Astrocyte (in vitro differentiated cells and primary cell): Measurements from ENCODE around the gene ANKRD63. TPM values are rescaled to one million over a fixed set of nuclear protein-coding genes. Genes with fewer than 3 reads are reported as not detected.
A peak's percentile ranks its signal among the peaks of the same experiment; 100 is the strongest.

Source experiments
- DNase-seq: peaks from one replicate; pipeline ENCODE4 v3.0.0-alpha.2; 2010; ENCODE audit warnings: low read depth
- FAIRE-seq: peaks from 2 replicates; lab custom pipeline; 2011; peaks lifted over from hg19 to GRCh38; lab: Jason Lieb, UNC
- H2AFZ ChIP-seq: 2 replicates; pipeline ENCODE4 v1.6.0; 2012; ENCODE audit warnings: low read depth, low read length, inconsistent platforms
- H3K27ac ChIP-seq: 2 replicates; pipeline ENCODE4 v1.5.1; 2011; ENCODE audit warnings: low read depth, low read length, inconsistent platforms
- H3K27me3 ChIP-seq: 2 replicates; pipeline ENCODE4 v1.6.0; 2011; ENCODE audit warnings: low read length, inconsistent platforms; ENCODE audit not compliant: insufficient read depth
- H3K36me3 ChIP-seq: 2 replicates; pipeline ENCODE4 v1.5.1; 2011; ENCODE audit warnings: low read length, inconsistent platforms; ENCODE audit not compliant: insufficient read depth
- H3K4me1 ChIP-seq: 2 replicates; pipeline ENCODE4 v1.5.1; 2011; ENCODE audit warnings: low read length, inconsistent platforms; ENCODE audit not compliant: insufficient read depth
- H3K4me2 ChIP-seq: 2 replicates; pipeline ENCODE4 v1.6.0; 2012; ENCODE audit warnings: low read length, inconsistent platforms
- H3K4me3 ChIP-seq: 2 replicates; pipeline ENCODE4 v1.5.1; 2011; ENCODE audit warnings: low read depth, mild to moderate bottlenecking, low read length, inconsistent platforms; ENCODE audit not compliant: insufficient read depth
- H3K79me2 ChIP-seq: 2 replicates; pipeline ENCODE4 v1.6.0; 2012; ENCODE audit warnings: mild to moderate bottlenecking, low read length, inconsistent platforms; ENCODE audit not compliant: insufficient read depth
- H3K9ac ChIP-seq: 2 replicates; pipeline ENCODE4 v1.6.0; 2012; ENCODE audit warnings: mild to moderate bottlenecking, low read length, inconsistent platforms
- H3K9me3 ChIP-seq: 2 replicates; pipeline ENCODE4 v1.5.1; 2012; ENCODE audit warnings: low read depth, mild to moderate bottlenecking, low read length, inconsistent platforms; ENCODE audit not compliant: insufficient read depth
- H4K20me1 ChIP-seq: 2 replicates; pipeline ENCODE4 v1.6.0; 2012; ENCODE audit warnings: low read length, inconsistent platforms; ENCODE audit not compliant: insufficient read depth
- H3K27ac Mint-ChIP-seq: one replicate; pipeline ENCODE4 v1.8.0; 2021; ENCODE audit warnings: mild to moderate bottlenecking, mixed read lengths; ENCODE audit not compliant: unreplicated experiment
- H3K27me3 Mint-ChIP-seq: one replicate; pipeline ENCODE4 v1.8.0; 2021; ENCODE audit warnings: low read depth, mixed read lengths; ENCODE audit not compliant: unreplicated experiment
- H3K36me3 Mint-ChIP-seq: one replicate; pipeline ENCODE4 v1.8.0; 2021; ENCODE audit warnings: low read depth, mixed read lengths; ENCODE audit not compliant: unreplicated experiment
- H3K4me1 Mint-ChIP-seq: one replicate; pipeline ENCODE4 v1.8.0; 2021; ENCODE audit warnings: low read depth, mixed read lengths; ENCODE audit not compliant: unreplicated experiment
- H3K4me3 Mint-ChIP-seq: one replicate; pipeline ENCODE4 v1.8.0; 2021; ENCODE audit warnings: mild to moderate bottlenecking, moderate library complexity, mixed read lengths; ENCODE audit not compliant: unreplicated experiment
- H3K9me3 Mint-ChIP-seq: one replicate; pipeline ENCODE4 v1.8.0; 2021; ENCODE audit warnings: mild to moderate bottlenecking, mixed read lengths; ENCODE audit not compliant: unreplicated experiment
- EZH2 ChIP-seq: IDR thresholded peaks from 2 replicates; pipeline ENCODE4 v1.6.1; 2012; ENCODE audit warnings: mild to moderate bottlenecking, low read length, inconsistent platforms; ENCODE audit not compliant: insufficient read depth
- total RNA-seq: library from RNA; stranded (reverse); gene quantifications from 2 replicates; pipeline ENCODE4 v1.2.1, GENCODE V29; 2021
- TF ChIP-seq, protein P1 (sequence below): IDR thresholded peaks from 2 replicates; pipeline ENCODE4 v1.5.1; 2011; ENCODE audit warnings: low read depth, mild to moderate bottlenecking, inconsistent platforms, low read length, moderate library complexity; ENCODE audit not compliant: insufficient read depth

The ANKRD63 gene
- total RNA-seq, 1 donor from 2014 or later: not detected

- H3K27me3 Mint-ChIP-seq: peaks cover 56% of the 10 kb centered on the region
- DNase-seq (peak; percentile 50), FAIRE-seq (no peak)
- TF ChIP-seq EZH2: no peak
- TF ChIP-seq, protein P1, sequence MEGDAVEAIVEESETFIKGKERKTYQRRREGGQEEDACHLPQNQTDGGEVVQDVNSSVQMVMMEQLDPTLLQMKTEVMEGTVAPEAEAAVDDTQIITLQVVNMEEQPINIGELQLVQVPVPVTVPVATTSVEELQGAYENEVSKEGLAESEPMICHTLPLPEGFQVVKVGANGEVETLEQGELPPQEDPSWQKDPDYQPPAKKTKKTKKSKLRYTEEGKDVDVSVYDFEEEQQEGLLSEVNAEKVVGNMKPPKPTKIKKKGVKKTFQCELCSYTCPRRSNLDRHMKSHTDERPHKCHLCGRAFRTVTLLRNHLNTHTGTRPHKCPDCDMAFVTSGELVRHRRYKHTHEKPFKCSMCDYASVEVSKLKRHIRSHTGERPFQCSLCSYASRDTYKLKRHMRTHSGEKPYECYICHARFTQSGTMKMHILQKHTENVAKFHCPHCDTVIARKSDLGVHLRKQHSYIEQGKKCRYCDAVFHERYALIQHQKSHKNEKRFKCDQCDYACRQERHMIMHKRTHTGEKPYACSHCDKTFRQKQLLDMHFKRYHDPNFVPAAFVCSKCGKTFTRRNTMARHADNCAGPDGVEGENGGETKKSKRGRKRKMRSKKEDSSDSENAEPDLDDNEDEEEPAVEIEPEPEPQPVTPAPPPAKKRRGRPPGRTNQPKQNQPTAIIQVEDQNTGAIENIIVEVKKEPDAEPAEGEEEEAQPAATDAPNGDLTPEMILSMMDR: no peak
- Histone ChIP-seq H3K27me3 (peaks cover 31% of the 10 kb centered on the region), H3K79me2 (no peaks in the 10 kb centered on the region), H3K4me1 (peaks cover 22% of the 10 kb centered on the region), H3K27ac (no peak overlapping the region), H4K20me1 (no peaks in the 10 kb centered on the region), H3K4me2 (peak overlapping the region; percentile 6), H3K36me3 (no peaks in the 10 kb centered on the region), H3K9ac (no peak overlapping the region), H2AFZ (no peak overlapping the region), H3K4me3 (no peak overlapping the region), H3K9me3 (no peaks in the 10 kb centered on the region)
- no peak overlapping the region for H3K4me3 Mint-ChIP-seq
- no peak overlapping the region for H3K27ac Mint-ChIP-seq
- H3K36me3 Mint-ChIP-seq: peaks cover 3% of the 10 kb centered on the region
- H3K9me3 Mint-ChIP-seq: peaks cover 1% of the 10 kb centered on the region
- peaks cover 19% of the 10 kb centered on the region for H3K4me1 Mint-ChIP-seq
Measured at GRCh38 chr15:40249477-40250303, 33.2 kb downstream of the ANKRD63 start.

- Histone ChIP-seq H3K9ac (no peak overlapping the region), H2AFZ (no peak overlapping the region), H3K27ac (no peak overlapping the region), H3K4me2 (no peak overlapping the region), H3K79me2 (no peaks in the 10 kb centered on the region), H3K36me3 (no peaks in the 10 kb centered on the region), H4K20me1 (no peaks in the 10 kb centered on the region), H3K4me1 (peaks cover 19% of the 10 kb centered on the region), H3K27me3 (peaks cover 17% of the 10 kb centered on the region), H3K4me3 (no peak overlapping the region), H3K9me3 (no peaks in the 10 kb centered on the region)
- Mint-ChIP-seq H3K36me3 (peaks cover 3% of the 10 kb centered on the region), H3K4me3 (no peak overlapping the region), H3K4me1 (peaks cover 19% of the 10 kb centered on the region), H3K9me3 (peaks cover 1% of the 10 kb centered on the region), H3K27me3 (peaks cover 46% of the 10 kb centered on the region), H3K27ac (no peak overlapping the region)
- DNase-seq: no peak
- TF ChIP-seq, protein P1: no peak
- TF ChIP-seq EZH2: no peak
- no peak for FAIRE-seq
Measured at GRCh38 chr15:40248006-40248783, 34.7 kb downstream of the ANKRD63 start.
